NCI-H526 treated with DMSO at 0.1 percent for 48 hours (cell line): ENCODE results near the gene CSTPP1.
"Not testable (repeated sequence)": the region's sequence is repeated elsewhere in the genome, so short reads cannot be mapped to it uniquely, and the experiment has no call there.

Experiments
- DNase-seq: peaks from one replicate; lab custom pipeline; 2025; lab: John Stamatoyannopoulos, UW

Gene CSTPP1

GRCh38 chr11:47099918-47100315, 163.4 kb downstream of the CSTPP1 start:
- DNase-seq = no peak

- no peak for DNase-seq
These were observed 164.8 kb downstream of the CSTPP1 start for GRCh38 chr11:47101406-47101805.

GRCh38 chr11:47104261-47104950, 167.8 kb downstream of the CSTPP1 start:
- DNase-seq = peak; percentile 29

- no peak for DNase-seq
These were observed 169.0 kb downstream of the CSTPP1 start for GRCh38 chr11:47105541-47105940.

GRCh38 chr11:47105974-47106373, 169.4 kb downstream of the CSTPP1 start:
- DNase-seq = no peak

- DNase-seq = peak; percentile 35
These were observed 170.3 kb downstream of the CSTPP1 start for GRCh38 chr11:47106798-47107411.

- DNase-seq = no peak
These were observed 171.2 kb downstream of the CSTPP1 start for GRCh38 chr11:47107744-47108143.

GRCh38 chr11:47108214-47108613, 171.7 kb downstream of the CSTPP1 start:
- DNase-seq = no peak

GRCh38 chr11:47109051-47109726, 172.6 kb downstream of the CSTPP1 start:
- peak; percentile 96 for DNase-seq

GRCh38 chr11:47109727-47110246, 173.2 kb downstream of the CSTPP1 start:
- peak; percentile 96 for DNase-seq

- peak; percentile 99 for DNase-seq
These were observed 174.8 kb downstream of the CSTPP1 start for GRCh38 chr11:47111318-47111804.

GRCh38 chr11:47112941-47113340, 176.4 kb downstream of the CSTPP1 start:
- not testable (repeated sequence) for DNase-seq

- not testable (repeated sequence) for DNase-seq
These were observed 182.6 kb downstream of the CSTPP1 start for GRCh38 chr11:47118958-47119688.

GRCh38 chr11:47121056-47121455, 184.5 kb downstream of the CSTPP1 start:
- DNase-seq = no peak

GRCh38 chr11:47121731-47122130, 185.2 kb downstream of the CSTPP1 start:
- DNase-seq = no peak

GRCh38 chr11:47123094-47123493, 186.5 kb downstream of the CSTPP1 start:
- DNase-seq = no peak

- no peak for DNase-seq
These were observed 188.1 kb downstream of the CSTPP1 start for GRCh38 chr11:47124675-47125074.

- DNase-seq = no peak
These were observed 188.5 kb downstream of the CSTPP1 start for GRCh38 chr11:47125083-47125482.

GRCh38 chr11:47127213-47127612, 190.7 kb downstream of the CSTPP1 start:
- DNase-seq = peak; percentile 19

- DNase-seq = no peak
These were observed 194.0 kb downstream of the CSTPP1 start for GRCh38 chr11:47130543-47130942.

- DNase-seq = no peak
These were observed 194.6 kb downstream of the CSTPP1 start for GRCh38 chr11:47131136-47131535.

- no peak for DNase-seq
These were observed 195.9 kb downstream of the CSTPP1 start for GRCh38 chr11:47132490-47132889.
